Mucosa of descending colon (tissue), 3 donors: ENCODE measurements around the gene LHFPL3. TPM values are rescaled to one million over a fixed set of nuclear protein-coding genes. Genes with fewer than 3 reads are reported as not detected.
"Not testable (repeated sequence)": the region's sequence is repeated elsewhere in the genome, so short reads cannot be mapped to it uniquely, and the experiment has no call there.

Experiments used
- ATAC-seq: fragments of 200-7000 bp; cut with Tn5 transposase; one replicate; pipeline ENCODE4 v1.9.1; 2020; ENCODE audit warnings: mild to moderate bottlenecking, moderate library complexity
- DNase-seq, 3 donors: peaks; one replicate each; pipeline ENCODE4 v3.0.0-alpha.2; 2020
- H3K36me3 ChIP-seq: fragments of 200-600 bp; one replicate; pipeline ENCODE4 v1.8.0; 2021; ENCODE audit warnings: low read depth, mild to moderate bottlenecking
- H3K4me1 ChIP-seq: fragments of 200-600 bp; one replicate; pipeline ENCODE4 v1.8.0; 2021; ENCODE audit warnings: low read depth, mild to moderate bottlenecking
- H3K4me3 ChIP-seq: fragments of 200-600 bp; one replicate; pipeline ENCODE4 v1.8.0; 2021; ENCODE audit warnings: mild to moderate bottlenecking
- H3K9me3 ChIP-seq: fragments of 200-600 bp; one replicate; pipeline ENCODE4 v1.8.0; 2021; ENCODE audit warnings: mild to moderate bottlenecking
- intact Hi-C, 2 donors: fragments of 100-400 bp; cut with DNase I in 1 of 2; cut with micrococcal nuclease in 1 of 2; formaldehyde crosslinking; loops; one replicate each; pipeline versions ENCODE4 v1.11.0 to v1.11.1; 2022; cut with DNase I, micrococcal nuclease
- total RNA-seq, 3 donors: library from RNA; stranded (reverse); fragmentation: NEBNext Ultra II Directional in 2 of 3; extraction: Animal tissue kit (Norgen Biotek cat#: 25700) in 2 of 3; gene quantifications; one replicate each; pipeline versions ENCODE4 v1.2.1 to v1.2.4, GENCODE V29; 2021 to 2023
- TF ChIP-seq, protein P1 (sequence below): fragments of 200-600 bp; IDR thresholded peaks from one replicate; pipeline ENCODE4 v1.8.0; 2022; ENCODE audit warnings: antibody characterized with exemption, mild to moderate bottlenecking
- donor health status: DM: no; HTN: no; CAD: no; lungs with moderate emphysema.
- donor health status: DM: no; HTN: no; CAD: no.
- donor health status: DM: no; HTN: yes; CAD: no.

Gene LHFPL3
- total RNA-seq, 3 donors from 2014 or later, result 0.26 to 0.57 (median 0.31) TPM

DNA sequence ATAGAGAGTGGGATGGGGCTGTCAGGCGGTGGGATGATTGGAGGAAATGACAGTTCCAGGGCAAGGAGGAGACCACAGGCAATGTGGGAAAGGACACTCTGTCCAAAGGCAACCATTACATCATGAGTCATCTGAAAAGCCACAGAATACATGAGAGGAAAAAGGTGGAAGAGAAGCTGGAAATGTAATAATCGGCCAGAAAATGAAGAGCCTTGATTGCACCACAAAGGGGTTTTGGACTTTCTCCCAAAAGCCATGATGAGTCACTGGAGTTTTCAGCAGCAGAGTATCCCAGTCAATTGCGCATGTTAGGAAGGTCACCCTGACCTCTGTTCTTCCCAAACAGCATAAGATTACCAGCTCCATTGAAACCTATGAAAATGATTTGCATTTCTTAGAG, 222.0 kb downstream of the LHFPL3 start:
- DNase-seq (no peak), ATAC-seq (no peak)
- no peaks in the 10 kb centered on the region for H3K9me3 ChIP-seq
- intact Hi-C loops, result no loop called here
- no peak overlapping the region for H3K4me3 ChIP-seq
- TF ChIP-seq, protein P1, sequence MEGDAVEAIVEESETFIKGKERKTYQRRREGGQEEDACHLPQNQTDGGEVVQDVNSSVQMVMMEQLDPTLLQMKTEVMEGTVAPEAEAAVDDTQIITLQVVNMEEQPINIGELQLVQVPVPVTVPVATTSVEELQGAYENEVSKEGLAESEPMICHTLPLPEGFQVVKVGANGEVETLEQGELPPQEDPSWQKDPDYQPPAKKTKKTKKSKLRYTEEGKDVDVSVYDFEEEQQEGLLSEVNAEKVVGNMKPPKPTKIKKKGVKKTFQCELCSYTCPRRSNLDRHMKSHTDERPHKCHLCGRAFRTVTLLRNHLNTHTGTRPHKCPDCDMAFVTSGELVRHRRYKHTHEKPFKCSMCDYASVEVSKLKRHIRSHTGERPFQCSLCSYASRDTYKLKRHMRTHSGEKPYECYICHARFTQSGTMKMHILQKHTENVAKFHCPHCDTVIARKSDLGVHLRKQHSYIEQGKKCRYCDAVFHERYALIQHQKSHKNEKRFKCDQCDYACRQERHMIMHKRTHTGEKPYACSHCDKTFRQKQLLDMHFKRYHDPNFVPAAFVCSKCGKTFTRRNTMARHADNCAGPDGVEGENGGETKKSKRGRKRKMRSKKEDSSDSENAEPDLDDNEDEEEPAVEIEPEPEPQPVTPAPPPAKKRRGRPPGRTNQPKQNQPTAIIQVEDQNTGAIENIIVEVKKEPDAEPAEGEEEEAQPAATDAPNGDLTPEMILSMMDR, result no peak
- no peaks in the 10 kb centered on the region for H3K4me1 ChIP-seq
- no peaks in the 10 kb centered on the region for H3K36me3 ChIP-seq

DNA sequence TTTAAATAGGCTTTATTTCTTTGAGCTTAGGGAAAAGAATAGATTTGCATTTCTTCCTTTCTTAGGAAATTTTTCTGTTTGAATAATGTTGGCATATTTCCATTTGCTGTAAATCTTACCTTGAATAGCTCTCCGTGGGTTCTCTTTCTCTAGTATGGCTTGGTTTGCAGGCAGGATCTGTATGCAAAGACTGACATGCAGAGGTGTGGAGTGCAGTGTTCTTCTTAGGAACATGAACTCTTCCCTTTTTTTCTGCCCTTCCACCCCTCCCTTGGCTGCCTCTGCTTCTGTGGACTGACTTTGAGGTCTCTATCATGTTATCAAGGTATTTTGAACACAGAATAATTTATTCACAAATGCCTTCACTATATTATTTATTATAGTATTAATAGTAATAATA, 222.8 kb downstream of the LHFPL3 start:
- H3K4me1 ChIP-seq, result no peaks in the 10 kb centered on the region
- H3K4me3 ChIP-seq, result no peak overlapping the region
- no peaks in the 10 kb centered on the region for H3K9me3 ChIP-seq
- TF ChIP-seq, protein P1, result no peak
- intact Hi-C loops, result no loop called here
- DNase-seq (no peak), ATAC-seq (no peak)
- H3K36me3 ChIP-seq, result no peaks in the 10 kb centered on the region

DNA sequence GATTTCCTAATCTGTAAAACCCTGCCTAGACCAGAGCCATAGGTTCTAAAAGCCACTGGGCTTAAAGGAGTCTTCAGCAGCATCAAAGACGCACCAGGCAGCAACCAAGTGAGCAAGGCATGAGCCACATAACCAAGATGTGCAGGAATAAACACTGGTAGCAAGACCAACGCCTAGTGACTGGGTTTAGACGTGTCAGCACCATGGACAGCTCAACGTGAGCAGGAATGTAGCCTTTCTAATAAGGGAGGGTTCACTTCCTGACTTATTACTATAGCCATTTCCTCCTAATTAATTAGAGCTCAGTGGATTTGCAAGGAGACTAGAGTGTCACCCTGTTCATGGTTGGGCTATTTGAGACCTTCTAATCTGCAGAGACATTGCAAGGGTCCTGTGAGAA, 223.7 kb downstream of the LHFPL3 start:
- Histone ChIP-seq H3K36me3 (no peaks in the 10 kb centered on the region), H3K4me3 (no peak overlapping the region), H3K9me3 (no peaks in the 10 kb centered on the region), H3K4me1 (no peaks in the 10 kb centered on the region)
- ATAC-seq (peak; percentile 61), DNase-seq (peak in 2 of 3 donors; percentile 40 to 71)
- intact Hi-C loops, result no loop called here
- TF ChIP-seq, protein P1, result no peak

DNA sequence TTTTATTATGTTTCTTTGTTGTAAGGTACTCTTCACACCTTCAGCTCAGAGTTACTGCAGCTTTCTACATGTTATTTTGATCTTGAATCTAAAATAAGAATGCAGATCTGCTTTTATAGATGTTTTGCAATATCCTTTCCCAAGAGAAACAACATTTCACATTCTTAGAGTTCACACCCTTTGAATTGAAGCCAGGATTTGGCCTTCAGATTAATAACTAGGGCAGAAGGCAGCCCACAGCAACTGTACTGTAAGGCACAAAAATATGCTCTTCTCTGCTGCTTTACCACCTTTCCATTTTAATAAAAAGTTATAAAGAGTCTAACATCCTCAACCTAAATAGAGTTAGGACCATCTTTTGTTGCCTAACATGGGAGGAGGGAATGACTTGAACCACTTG, 224.7 kb downstream of the LHFPL3 start:
- DNase-seq (no peak), ATAC-seq (no peak)
- Histone ChIP-seq H3K4me3 (no peak overlapping the region), H3K4me1 (no peaks in the 10 kb centered on the region), H3K36me3 (no peaks in the 10 kb centered on the region), H3K9me3 (no peaks in the 10 kb centered on the region)
- TF ChIP-seq, protein P1, result no peak
- intact Hi-C loops, result no loop called here

DNA sequence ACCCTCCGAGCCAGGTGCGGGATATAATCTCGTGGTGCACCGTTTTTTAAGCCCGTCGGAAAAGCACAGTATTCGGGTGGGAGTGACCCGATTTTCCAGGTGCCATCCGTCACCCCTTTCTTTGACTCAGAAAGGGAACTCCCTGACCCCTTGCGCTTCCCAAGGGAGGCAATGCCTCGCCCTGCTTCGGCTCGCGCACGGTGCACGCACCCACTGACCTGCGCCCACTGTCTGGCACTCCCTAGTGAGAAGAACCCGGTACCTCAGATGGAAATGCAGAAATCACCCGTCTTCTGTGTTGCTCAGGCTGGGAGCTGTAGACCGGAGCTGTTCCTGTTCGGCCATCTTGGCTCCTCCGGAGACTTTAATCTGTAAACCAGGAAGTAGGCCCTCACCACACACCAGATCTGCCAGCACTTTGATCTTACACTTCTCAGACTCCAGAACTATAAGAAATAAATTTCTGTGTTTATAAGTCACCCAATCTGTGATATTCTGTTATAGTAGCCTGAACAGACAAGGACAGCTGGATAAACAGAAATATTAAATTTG, 235.0 kb downstream of the LHFPL3 start:
- intact Hi-C loops, H3K4me1 ChIP-seq, DNase-seq, H3K36me3 ChIP-seq, ATAC-seq, H3K4me3 ChIP-seq, H3K9me3 ChIP-seq: not testable (repeated sequence)

DNA sequence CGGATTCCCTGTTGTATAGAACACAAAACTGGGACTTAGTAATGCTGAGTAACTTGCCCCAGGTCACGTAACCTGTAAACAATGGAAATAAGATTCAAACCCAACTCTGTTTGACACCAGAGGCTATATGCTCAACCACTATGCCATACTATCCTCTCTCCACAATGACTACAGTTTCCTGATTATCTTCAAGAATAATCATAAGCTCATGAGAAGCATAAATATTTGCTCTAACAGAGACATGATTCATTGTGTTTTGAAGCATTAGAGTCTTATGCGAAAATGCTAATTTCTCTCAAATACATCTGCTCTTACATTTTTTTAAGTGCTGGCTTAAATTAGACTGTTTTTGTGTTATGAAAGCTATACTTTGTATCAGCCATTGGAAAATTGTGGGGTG, 241.3 kb downstream of the LHFPL3 start:
- H3K4me3 ChIP-seq, result no peak overlapping the region
- DNase-seq (no peak), ATAC-seq (no peak)
- H3K4me1 ChIP-seq, result no peaks in the 10 kb centered on the region
- no peaks in the 10 kb centered on the region for H3K9me3 ChIP-seq
- no peaks in the 10 kb centered on the region for H3K36me3 ChIP-seq
- intact Hi-C loops, result no loop called here
- TF ChIP-seq, protein P1, result no peak
